Neuronal stem cell (in vitro differentiated cells): ENCODE measurements around the gene LRP1B.

Experiments used
- DNase-seq: peaks from one replicate; pipeline ENCODE4 v3.0.0-alpha.2; 2013; ENCODE audit warnings: low spot score
- H2AFZ ChIP-seq: one replicate; pipeline ENCODE4 v1.6.1; 2013; ENCODE audit warnings: mild to moderate bottlenecking, low read length, inconsistent platforms
- H2AK5ac ChIP-seq: 2 replicates; pipeline ENCODE4 v1.6.1; 2013; ENCODE audit warnings: low read depth, mild to moderate bottlenecking, inconsistent platforms, low read length, moderate library complexity, mixed read lengths
- H2BK120ac ChIP-seq: 2 replicates; pipeline ENCODE4 v1.6.1; 2013; ENCODE audit warnings: low read depth, mild to moderate bottlenecking, inconsistent platforms, low read length, moderate library complexity, mixed read lengths
- H2BK12ac ChIP-seq: one replicate; pipeline ENCODE4 v1.6.1; 2013; ENCODE audit warnings: low read length, inconsistent platforms
- H2BK15ac ChIP-seq: 2 replicates; pipeline ENCODE4 v1.6.1; 2013; ENCODE audit warnings: mild to moderate bottlenecking, low read length, inconsistent platforms, mixed read lengths
- H2BK5ac ChIP-seq: one replicate; pipeline ENCODE4 v1.6.1; 2013; ENCODE audit warnings: inconsistent platforms, mild to moderate bottlenecking, low read length, moderate library complexity
- H3K14ac ChIP-seq: one replicate; pipeline ENCODE4 v1.6.1; 2013; ENCODE audit warnings: low read length, inconsistent platforms
- H3K18ac ChIP-seq: 2 replicates; pipeline ENCODE4 v1.6.1; 2013; ENCODE audit warnings: low read length, inconsistent platforms
- H3K23ac ChIP-seq: 2 replicates; pipeline ENCODE4 v1.6.1; 2013; ENCODE audit warnings: low read depth, mild to moderate bottlenecking, mixed read lengths, low read length, inconsistent platforms; ENCODE audit not compliant: poor library complexity
- H3K27ac ChIP-seq: replicated peaks from 3 replicates; pipeline ENCODE4 v1.5.1; 2013; ENCODE audit warnings: low read length, inconsistent platforms
- H3K27me3 ChIP-seq, 3 experiments: 2 replicates each; pipeline ENCODE4 v1.6.1; 2013; ENCODE audit warnings: low read length in 3 of 3, mild to moderate bottlenecking in 2 of 3, inconsistent platforms in 1 of 3, low read depth in 1 of 3, mixed read lengths in 1 of 3, moderate library complexity in 1 of 3; ENCODE audit not compliant: control insufficient read depth in 3 of 3, insufficient read depth in 3 of 3
- H3K36me3 ChIP-seq, 2 donors: replicated peaks in 1 of 2; 2 replicates each; pipeline ENCODE4 v1.6.1; 2013; ENCODE audit warnings: low read length in 2 of 2; ENCODE audit not compliant: control insufficient read depth in 2 of 2, insufficient read depth in 2 of 2
- H3K4ac ChIP-seq: 2 replicates; pipeline ENCODE4 v1.6.1; 2013; ENCODE audit warnings: inconsistent platforms, mild to moderate bottlenecking, low read length, moderate library complexity
- H3K4me1 ChIP-seq, 2 donors: 1 replicate in 1 of 2; 2 replicates in 1 of 2; pipeline ENCODE4 v1.6.1; 2013; ENCODE audit warnings: low read length in 2 of 2, low read depth in 1 of 2; ENCODE audit not compliant: control insufficient read depth in 2 of 2, insufficient read depth in 1 of 2
- H3K4me2 ChIP-seq: one replicate; pipeline ENCODE4 v1.6.1; 2013; ENCODE audit warnings: mild to moderate bottlenecking, low read length, inconsistent platforms; ENCODE audit not compliant: insufficient read depth, poor library complexity, severe bottlenecking
- H3K4me3 ChIP-seq, 2 donors: 2 replicates each; pipeline ENCODE4 v1.5.1; 2013; ENCODE audit warnings: low read length in 2 of 2, mild to moderate bottlenecking in 2 of 2, inconsistent platforms in 1 of 2, moderate library complexity in 1 of 2
- H3K79me1 ChIP-seq: one replicate; pipeline ENCODE4 v1.6.1; 2013; ENCODE audit warnings: low read depth, mild to moderate bottlenecking, inconsistent platforms, low read length, moderate library complexity
- H3K9ac ChIP-seq: one replicate; pipeline ENCODE4 v1.6.1; 2013; ENCODE audit warnings: mild to moderate bottlenecking, low read depth, low read length, inconsistent platforms; ENCODE audit not compliant: poor library complexity
- H3K9me3 ChIP-seq, 2 donors: replicated peaks in 1 of 2; 2 replicates each; pipeline versions ENCODE3 to v1.6.1; 2013; ENCODE audit warnings: low read length in 2 of 2, mild to moderate bottlenecking in 2 of 2, inconsistent platforms in 1 of 2, low read depth in 1 of 2, mixed read lengths in 1 of 2, moderate library complexity in 1 of 2; ENCODE audit not compliant: control insufficient read depth in 2 of 2, insufficient read depth in 1 of 2
- H4K8ac ChIP-seq: one replicate; pipeline ENCODE4 v1.6.1; 2013; ENCODE audit warnings: low read depth, mild to moderate bottlenecking, inconsistent platforms, low read length, moderate library complexity
- H4K91ac ChIP-seq: one replicate; pipeline ENCODE4 v1.6.1; 2013; ENCODE audit warnings: low read length, low read depth, mild to moderate bottlenecking, inconsistent platforms; ENCODE audit not compliant: poor library complexity
- WGBS, 2 donors: extraction: QIAGEN DNeasy Blood & Tissue Kit; methylation state at CpG; one replicate each; pipeline ENCODE4 v1.1.7; 2013; ENCODE audit warnings: missing lambda C conversion rate in 2 of 2, mixed read lengths in 1 of 2; ENCODE audit not compliant: insufficient read length in 2 of 2, insufficient replicate concordance in 1 of 2; ENCODE audit errors: extremely low coverage in 2 of 2; 5-methylcytosine and 5-hydroxymethylcytosine counted together

The LRP1B gene

DNA sequence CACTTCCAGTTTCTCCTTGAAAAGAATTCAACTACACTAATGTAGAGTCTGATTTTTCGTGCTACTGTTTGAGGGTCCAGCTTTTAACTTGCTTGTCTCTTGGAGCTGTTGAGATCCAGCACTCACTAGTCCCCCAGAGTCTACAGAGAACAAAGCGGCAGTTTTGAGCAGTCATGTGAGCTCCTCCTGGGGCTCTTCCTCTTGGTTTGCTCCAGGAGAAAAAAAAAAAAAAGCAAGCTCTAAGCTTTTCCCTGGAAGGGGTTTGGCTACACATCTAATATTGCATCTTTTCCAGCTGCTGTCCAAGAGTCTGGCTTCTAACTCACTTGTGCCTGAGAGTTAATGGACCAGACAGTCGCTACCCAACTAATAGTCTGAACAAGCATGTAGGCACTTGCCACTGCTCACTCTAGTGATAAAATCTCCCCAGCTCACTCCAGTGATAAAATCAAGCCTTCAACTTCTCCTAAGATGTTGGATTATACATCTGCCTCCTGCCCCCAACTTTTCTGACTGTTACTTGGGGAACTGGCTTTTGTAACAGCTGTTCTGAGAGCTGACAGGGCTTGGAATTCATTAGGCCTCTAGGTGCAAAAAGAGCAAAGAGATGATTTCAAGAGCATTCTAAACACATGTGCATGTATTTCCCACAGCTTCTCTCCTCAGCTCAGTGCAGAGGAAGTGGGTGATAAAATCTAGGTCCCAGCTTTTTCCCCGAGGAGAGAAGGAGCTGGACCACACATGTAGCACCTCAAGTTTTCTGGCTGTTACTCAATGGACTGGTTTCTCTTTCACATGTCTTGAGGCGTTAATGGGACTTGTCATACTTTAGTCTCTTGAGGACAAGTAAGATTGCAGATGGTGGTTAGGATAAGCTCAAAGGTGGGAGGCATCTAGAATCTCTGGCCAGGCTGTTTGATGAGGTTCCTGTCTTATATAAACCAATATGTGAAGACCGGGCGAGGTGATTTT lies 750.5 kb downstream of the LRP1B start:
- no peak overlapping the region for H3K4me2 ChIP-seq
- H3K4me1 ChIP-seq = no peaks in the 10 kb centered on the region
- H3K18ac ChIP-seq = no peak overlapping the region
- no peak overlapping the region for H3K14ac ChIP-seq
- H4K8ac ChIP-seq = no peak overlapping the region
- no peak for DNase-seq
- no peak overlapping the region for H3K27ac ChIP-seq
- H2BK120ac ChIP-seq = no peak overlapping the region
- no peak overlapping the region for H2AK5ac ChIP-seq
- H2BK5ac ChIP-seq = no peak overlapping the region
- H3K9ac ChIP-seq = no peak overlapping the region
- no peak overlapping the region for H4K91ac ChIP-seq
- H2AFZ ChIP-seq = peak overlapping the region; percentile 76
- no peak overlapping the region for H3K4ac ChIP-seq
- H2BK15ac ChIP-seq = no peak overlapping the region
- no peaks in the 10 kb centered on the region for H3K36me3 ChIP-seq
- no CpG with 5 or more reads among the region's 7 CpGs for WGBS, 2 donors
- H3K27me3 ChIP-seq = no peaks in the 10 kb centered on the region
- no peak overlapping the region for H3K23ac ChIP-seq
- H3K79me1 ChIP-seq = no peaks in the 10 kb centered on the region
- H3K4me3 ChIP-seq = no peak overlapping the region
- no peak overlapping the region for H2BK12ac ChIP-seq
- peaks cover 0 to 6% of the 10 kb centered on the region in 2 donors for H3K9me3 ChIP-seq

- Histone ChIP-seq H4K8ac (no peak overlapping the region), H2AK5ac (no peak overlapping the region), H3K23ac (no peak overlapping the region), H3K4me1 (no peaks in the 10 kb centered on the region), H2BK5ac (no peak overlapping the region), H2AFZ (no peak overlapping the region), H3K9me3 (no peaks in the 10 kb centered on the region), H3K36me3 (no peaks in the 10 kb centered on the region), H3K27ac (no peak overlapping the region), H4K91ac (no peak overlapping the region), H2BK15ac (no peak overlapping the region), H3K9ac (no peak overlapping the region), H3K4me3 (no peak overlapping the region), H3K79me1 (no peaks in the 10 kb centered on the region), H3K14ac (no peak overlapping the region), H3K27me3 (no peaks in the 10 kb centered on the region), H2BK120ac (no peak overlapping the region), H3K4me2 (no peak overlapping the region), H3K18ac (no peak overlapping the region), H2BK12ac (no peak overlapping the region), H3K4ac (no peak overlapping the region)
- WGBS, 2 donors = no CpG with 5 or more reads among the region's 1 CpG
- DNase-seq = no peak
These were observed 766.0 kb downstream of the LRP1B start for GRCh38 chr2:141364821-141365220.

DNA sequence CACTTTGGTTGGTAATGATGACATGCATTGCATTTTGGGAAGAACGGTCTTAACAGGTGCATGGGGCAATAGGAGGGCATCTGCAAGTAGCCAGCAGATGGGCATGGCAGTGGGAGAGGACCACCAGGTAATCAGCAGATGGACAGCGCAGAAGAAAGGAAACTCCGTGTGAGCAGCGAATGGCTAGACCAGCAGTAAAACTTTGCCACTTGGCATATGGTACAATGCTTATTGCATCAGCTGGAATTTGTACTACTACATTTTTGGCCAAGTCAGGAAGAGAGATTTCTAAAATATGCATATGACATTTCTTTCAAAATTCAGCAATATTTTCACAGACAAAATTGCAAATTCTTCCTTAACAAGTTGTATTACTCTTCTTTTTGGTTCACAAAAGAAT lies 768.5 kb downstream of the LRP1B start:
- H3K27me3 ChIP-seq = no peaks in the 10 kb centered on the region
- H3K9me3 ChIP-seq = no peaks in the 10 kb centered on the region
- no peak overlapping the region for H3K4ac ChIP-seq
- H2BK15ac ChIP-seq = no peak overlapping the region
- H3K4me2 ChIP-seq = no peak overlapping the region
- no peak overlapping the region for H2AFZ ChIP-seq
- no CpG with 5 or more reads among the region's 4 CpGs for WGBS, 2 donors
- H3K4me1 ChIP-seq = no peaks in the 10 kb centered on the region
- H3K36me3 ChIP-seq = no peaks in the 10 kb centered on the region
- DNase-seq = no peak
- no peak overlapping the region for H3K18ac ChIP-seq
- H3K79me1 ChIP-seq = no peaks in the 10 kb centered on the region
- H2AK5ac ChIP-seq = no peak overlapping the region
- H3K23ac ChIP-seq = no peak overlapping the region
- no peak overlapping the region for H2BK12ac ChIP-seq
- H2BK120ac ChIP-seq = no peak overlapping the region
- H4K91ac ChIP-seq = no peak overlapping the region
- no peak overlapping the region for H3K9ac ChIP-seq
- no peak overlapping the region for H3K4me3 ChIP-seq
- no peak overlapping the region for H3K27ac ChIP-seq
- H2BK5ac ChIP-seq = no peak overlapping the region
- no peak overlapping the region for H4K8ac ChIP-seq
- no peak overlapping the region for H3K14ac ChIP-seq

DNA sequence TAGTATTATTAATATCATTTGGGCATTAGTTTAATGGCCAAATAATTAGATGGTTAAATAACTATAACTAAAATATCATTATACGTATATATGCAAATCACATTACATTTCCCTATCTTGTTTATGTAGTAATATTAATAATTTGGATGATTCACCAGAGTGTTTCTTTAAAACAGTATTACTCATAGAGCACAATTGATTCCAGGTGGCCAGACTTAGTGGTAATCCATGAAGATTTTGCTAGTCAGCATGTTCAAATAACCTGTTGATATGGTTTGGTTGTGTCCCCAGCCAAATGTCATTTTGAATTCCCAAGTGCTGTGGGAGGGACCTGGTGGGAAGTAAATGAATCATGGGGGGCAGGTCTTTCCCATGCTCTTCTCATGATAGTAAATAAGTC lies 782.3 kb downstream of the LRP1B start:
- no peak overlapping the region for H4K91ac ChIP-seq
- no peak overlapping the region for H2BK12ac ChIP-seq
- H2AFZ ChIP-seq = no peak overlapping the region
- H3K4me1 ChIP-seq = no peaks in the 10 kb centered on the region
- H2BK120ac ChIP-seq = no peak overlapping the region
- no peak overlapping the region for H2BK5ac ChIP-seq
- no peaks in the 10 kb centered on the region for H3K79me1 ChIP-seq
- H3K23ac ChIP-seq = no peak overlapping the region
- WGBS, 2 donors = no CpG with 5 or more reads among the region's 1 CpG
- no peak overlapping the region for H3K4ac ChIP-seq
- no peak overlapping the region for H2BK15ac ChIP-seq
- H3K36me3 ChIP-seq = no peaks in the 10 kb centered on the region
- H3K4me2 ChIP-seq = no peak overlapping the region
- H2AK5ac ChIP-seq = no peak overlapping the region
- no peaks in the 10 kb centered on the region for H3K9me3 ChIP-seq
- H3K27me3 ChIP-seq = no peaks in the 10 kb centered on the region
- no peak overlapping the region for H3K14ac ChIP-seq
- no peak overlapping the region for H3K4me3 ChIP-seq
- H3K18ac ChIP-seq = no peak overlapping the region
- no peak overlapping the region for H3K27ac ChIP-seq
- no peak overlapping the region for H4K8ac ChIP-seq
- H3K9ac ChIP-seq = no peak overlapping the region
- DNase-seq = no peak
